GM21390 (cell line): Measurements from ENCODE around the gene STK32A.
"Not testable (repeated sequence)": the region's sequence is repeated elsewhere in the genome, so short reads cannot be mapped to it uniquely, and the experiment has no call there.

Experiments
- ATAC-seq: cut with Tn5 transposase; IDR thresholded peaks from one replicate; pipeline ENCODE4 v1.9.1; 2021; ENCODE audit not compliant: unreplicated experiment

STK32A gene

GRCh38 chr5:147234825-147235635 lies at the start of gene STK32A:
Gene STK32A (plus strand): TSS chr5:147235026. CDS start chr5:147239635, 4,609 bp downstream.
- ATAC-seq: no peak

- ATAC-seq: no peak
These were observed 47.7 kb upstream of the STK32A start for GRCh38 chr5:147187099-147187540.

GRCh38 chr5:147188200-147189108 lies 46.4 kb upstream of the STK32A start:
- ATAC-seq: peak; percentile 91

DNA sequence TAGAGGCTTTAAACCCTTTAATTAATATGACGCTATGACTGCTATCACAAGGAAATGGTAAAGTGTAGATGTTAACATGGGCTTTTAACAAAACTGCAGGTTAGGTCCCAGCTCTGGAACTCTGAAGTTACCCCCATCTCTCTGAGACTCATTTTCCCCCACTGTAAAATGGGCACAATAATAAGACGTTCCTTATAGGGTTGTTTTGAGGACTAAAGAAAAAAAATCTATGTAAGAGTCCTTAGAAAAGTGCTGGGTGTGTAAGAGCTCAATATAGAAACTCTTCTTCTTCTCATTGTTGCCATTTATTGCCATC lies 45.8 kb upstream of the STK32A start:
- peak; percentile 11 for ATAC-seq

- ATAC-seq: no peak
These were observed 44.5 kb upstream of the STK32A start for GRCh38 chr5:147190331-147190730.

DNA sequence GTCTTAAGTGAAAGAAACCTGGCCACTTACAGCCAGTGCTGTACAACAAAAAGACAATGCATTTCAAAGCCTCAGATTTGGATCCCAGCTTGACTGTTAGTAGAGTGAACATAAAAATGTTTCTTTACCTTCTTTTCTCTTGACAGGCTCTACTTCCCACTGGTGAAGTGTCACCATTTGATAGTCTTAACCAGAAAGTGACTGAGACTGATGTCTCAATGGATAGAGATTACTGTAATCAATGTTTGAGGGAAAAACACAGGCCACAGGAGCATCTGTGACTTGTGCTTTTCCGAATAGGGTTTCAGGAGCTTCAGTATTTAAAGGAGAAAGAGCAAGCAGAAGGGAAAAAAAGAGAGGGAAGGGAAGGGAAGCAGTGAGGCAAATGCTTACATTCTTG lies 41.7 kb upstream of the STK32A start:
- no peak for ATAC-seq

DNA sequence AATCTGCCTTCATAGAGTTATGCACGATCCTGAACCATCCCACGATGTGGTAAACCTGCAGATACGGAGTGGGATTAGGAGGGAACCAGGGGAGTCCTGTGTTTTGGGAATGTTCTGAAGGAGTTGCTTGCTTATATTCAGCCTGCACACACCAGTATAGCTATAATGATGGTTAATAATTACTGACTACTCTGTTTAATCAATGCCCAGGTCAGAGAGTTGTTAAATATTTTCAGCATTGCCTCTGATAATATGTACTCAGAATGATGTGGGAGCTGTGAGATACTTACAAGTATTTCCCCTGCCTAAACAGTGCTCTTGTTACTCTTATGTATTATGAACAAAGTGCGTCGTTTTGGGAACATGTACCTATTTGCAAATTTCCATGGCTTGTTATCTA lies 34.8 kb upstream of the STK32A start:
- ATAC-seq: no peak

GRCh38 chr5:147203213-147203612 lies 31.6 kb upstream of the STK32A start:
- no peak for ATAC-seq

DNA sequence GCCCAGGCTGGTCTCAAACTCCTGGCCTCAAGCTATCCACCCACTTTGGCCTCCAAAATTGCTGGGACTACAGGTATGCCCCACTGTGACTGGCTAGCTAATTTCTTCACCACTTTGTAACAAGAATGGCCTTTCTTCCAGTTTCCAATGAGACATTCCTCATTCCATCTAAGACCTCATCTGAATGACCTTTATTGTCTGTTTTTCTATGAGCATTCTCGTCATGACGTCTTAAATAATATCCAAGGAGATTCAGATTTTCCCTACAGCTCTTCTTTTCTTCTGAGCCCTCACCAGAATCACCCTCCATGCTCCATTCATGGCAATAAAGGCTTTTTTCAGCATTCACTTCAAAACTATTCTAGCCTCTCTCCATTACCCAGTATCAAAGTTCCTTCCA lies 30.2 kb upstream of the STK32A start:
- no peak for ATAC-seq

DNA sequence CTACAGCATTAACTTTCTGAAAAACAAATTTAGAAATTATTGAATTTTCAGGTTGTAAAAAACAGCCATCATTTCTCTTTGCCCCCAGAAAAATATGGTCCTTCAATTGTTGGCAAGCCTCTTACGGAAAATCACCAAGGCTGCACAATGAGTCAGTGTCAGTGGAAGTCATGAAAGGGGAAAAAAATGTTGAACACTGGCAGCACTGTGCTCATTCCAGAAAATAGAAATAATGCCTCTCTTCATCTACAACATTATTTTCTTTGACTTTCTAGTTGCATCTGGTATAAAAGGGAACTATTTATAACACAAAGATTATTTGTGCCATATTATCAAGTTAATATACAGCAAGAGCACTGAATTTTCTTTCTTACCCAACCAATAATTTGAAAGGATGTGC lies 26.7 kb upstream of the STK32A start:
- no peak for ATAC-seq

GRCh38 chr5:147216552-147217154 lies 18.2 kb upstream of the STK32A start:
- ATAC-seq: no peak

DNA sequence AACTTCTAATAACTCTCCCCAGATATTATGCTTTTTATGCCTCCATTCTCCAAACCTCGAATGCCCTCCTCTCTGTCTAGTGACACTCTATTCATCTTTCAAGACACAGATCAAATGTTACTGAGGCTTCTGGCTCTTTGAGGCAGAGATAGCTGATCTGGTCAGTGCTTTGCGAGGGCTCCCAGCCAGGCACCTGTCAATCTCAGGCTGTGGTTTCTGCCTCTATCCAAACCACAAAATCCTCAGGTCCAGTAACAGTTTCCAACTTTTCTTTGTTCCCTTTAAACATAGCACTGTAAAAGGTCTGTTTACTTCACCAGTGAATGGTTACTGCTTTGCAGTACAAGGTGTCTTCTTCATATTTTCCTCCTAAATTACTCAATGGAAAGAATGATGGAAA lies 11.5 kb upstream of the STK32A start:
- ATAC-seq: no peak

- no peak for ATAC-seq
These were observed 10.7 kb upstream of the STK32A start for GRCh38 chr5:147223948-147224791.

- no peak for ATAC-seq
These were observed 8.9 kb upstream of the STK32A start for GRCh38 chr5:147225938-147226337.

DNA sequence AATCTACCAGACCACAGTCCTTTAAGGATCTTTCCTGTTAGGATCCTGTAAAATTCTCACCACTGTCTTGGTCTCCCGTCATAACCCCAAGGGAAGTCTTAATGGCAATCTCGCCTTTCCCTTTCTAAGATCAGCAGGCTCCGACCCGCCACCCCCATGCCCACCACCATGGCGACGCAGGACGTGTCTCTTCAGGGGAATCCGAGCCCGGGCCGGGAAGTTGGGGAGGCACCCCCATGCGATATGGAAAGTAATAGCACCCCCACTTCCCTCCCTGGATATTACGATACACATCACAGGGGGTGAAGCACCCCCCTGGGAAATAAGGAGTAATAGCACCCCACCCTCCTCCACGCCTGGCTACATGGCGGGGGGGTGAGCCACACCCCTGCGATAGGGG lies 8.3 kb upstream of the STK32A start:
- no peak for ATAC-seq

DNA sequence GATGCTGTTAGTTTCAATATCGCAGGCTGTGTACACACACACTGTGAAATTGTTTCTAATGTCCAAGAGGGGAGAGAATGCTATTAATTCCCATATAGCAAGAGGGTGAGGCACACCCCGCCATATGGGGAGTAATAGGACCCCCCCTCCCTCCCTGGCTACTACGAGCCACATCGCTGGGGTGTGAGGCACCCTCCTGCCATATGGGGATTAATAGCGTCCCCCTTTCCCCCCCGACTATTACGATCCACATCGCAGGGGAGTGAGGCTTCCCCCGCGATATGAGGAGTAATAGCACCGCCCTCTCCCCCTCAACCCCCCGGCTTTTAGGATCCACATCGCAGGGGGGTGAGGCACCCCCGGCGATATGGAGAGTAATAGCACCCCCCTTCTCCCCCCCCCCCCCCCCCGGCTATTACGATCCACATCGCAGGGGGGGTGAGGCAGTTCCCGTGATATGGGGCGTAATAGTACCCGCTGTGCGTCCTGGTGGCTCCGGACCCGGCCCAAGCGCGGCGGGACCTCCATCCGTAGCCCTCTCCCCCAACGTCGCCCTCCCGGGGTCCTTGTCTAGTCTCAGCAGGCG lies 494 bp upstream of the STK32A start:
- no peak for ATAC-seq

- no peak for ATAC-seq
These were observed 5.6 kb downstream of the STK32A start for GRCh38 chr5:147240266-147240985.

DNA sequence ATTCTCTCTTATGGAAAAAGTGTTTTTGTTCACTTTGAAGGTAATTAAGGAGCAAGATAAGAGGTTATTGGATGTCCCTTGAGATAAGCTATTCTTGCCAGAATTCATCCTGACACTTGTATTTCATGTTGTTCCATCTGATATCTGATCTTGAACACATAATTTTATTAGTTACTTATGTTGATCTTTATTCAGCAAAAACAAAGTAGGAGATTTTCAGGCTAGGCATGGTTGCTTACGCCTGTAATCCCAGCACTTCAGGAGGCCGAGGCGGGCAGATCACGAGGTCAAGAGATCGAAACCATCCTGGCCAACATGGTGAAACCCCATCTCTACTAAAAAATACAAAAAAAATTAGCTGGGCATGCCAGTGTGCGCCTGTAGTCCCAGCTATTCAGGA lies 8.4 kb downstream of the STK32A start:
- ATAC-seq: not testable (repeated sequence)

- no peak for ATAC-seq
These were observed 10.7 kb downstream of the STK32A start for GRCh38 chr5:147245381-147246165.
